ENCODE results near the gene MED13L. TPM values are rescaled to one million over a fixed set of nuclear protein-coding genes. Genes with fewer than 3 reads are reported as not detected.

The MED13L gene
- total RNA-seq, 1 experiment from 2014 or later, result 89.0 TPM

- no peak overlapping the region for H3K27ac Mint-ChIP-seq (ENCODE audit: unreplicated experiment)
- no peaks in the 10 kb centered on the region for H3K36me3 Mint-ChIP-seq (ENCODE audit: insufficient read depth, unreplicated experiment)
These were observed 140.2 kb downstream of the MED13L start for GRCh38 chr12:116137318-116137717.

GRCh38 chr12:116136340-116136739 lies 141.2 kb downstream of the MED13L start:
- intact Hi-C loops (cut with micrococcal nuclease; ENCODE audit: unreplicated experiment), result no loop called here
- H3K36me3 Mint-ChIP-seq (ENCODE audit: insufficient read depth, unreplicated experiment), result no peaks in the 10 kb centered on the region
- CTCF ChIA-PET, result no interaction called here
- H3K4me1 Mint-ChIP-seq (ENCODE audit: low read depth, unreplicated experiment), result peaks cover 20% of the 10 kb centered on the region
- no peak for TF ChIP-seq CTCF (IDR thresholded peaks at IDR 0.05; ENCODE audit: unreplicated experiment)
- H3K4me3 Mint-ChIP-seq (ENCODE audit: low read depth, unreplicated experiment), result no peak overlapping the region
- no peak for DNase-seq
- peak overlapping the region; percentile 60 for H3K27ac Mint-ChIP-seq (ENCODE audit: unreplicated experiment)
- no peaks in the 10 kb centered on the region for H3K9me3 Mint-ChIP-seq (ENCODE audit: low read depth, unreplicated experiment)
- no TSS peak for BruUV-seq (replicated peaks)
- no peaks in the 10 kb centered on the region for H3K27me3 Mint-ChIP-seq (ENCODE audit: unreplicated experiment)

More at GRCh38 chr12:116137318-116137717, 140.2 kb downstream of the MED13L start:
- BruUV-seq (replicated peaks), result no TSS peak
- DNase-seq, result no peak
- Mint-ChIP-seq H3K4me3 (ENCODE audit: low read depth, unreplicated experiment) (no peak overlapping the region), H3K9me3 (ENCODE audit: low read depth, unreplicated experiment) (no peaks in the 10 kb centered on the region), H3K4me1 (ENCODE audit: low read depth, unreplicated experiment) (peaks cover 30% of the 10 kb centered on the region), H3K27me3 (ENCODE audit: unreplicated experiment) (no peaks in the 10 kb centered on the region)
- TF ChIP-seq CTCF (IDR thresholded peaks at IDR 0.05; ENCODE audit: unreplicated experiment), result no peak
- CTCF ChIA-PET, result interaction anchor here (0.7 kb wide), 1 partner anchor 490 kb away, joined by 4 read pairs; no protein-coding TSS in a partner anchor
- intact Hi-C loops (cut with micrococcal nuclease; ENCODE audit: unreplicated experiment), result no loop called here

- H3K27me3 Mint-ChIP-seq (ENCODE audit: unreplicated experiment), result no peaks in the 10 kb centered on the region
- BruUV-seq (replicated peaks), result no TSS peak
- intact Hi-C loops (cut with micrococcal nuclease; ENCODE audit: unreplicated experiment), result no loop called here
- peak; percentile 26 for DNase-seq
- no peaks in the 10 kb centered on the region for H3K36me3 Mint-ChIP-seq (ENCODE audit: insufficient read depth, unreplicated experiment)
- TF ChIP-seq CTCF (IDR thresholded peaks at IDR 0.05; ENCODE audit: unreplicated experiment), result no peak
- peak overlapping the region; percentile 42 for H3K27ac Mint-ChIP-seq (ENCODE audit: unreplicated experiment)
- H3K9me3 Mint-ChIP-seq (ENCODE audit: low read depth, unreplicated experiment), result no peaks in the 10 kb centered on the region
- H3K4me3 Mint-ChIP-seq (ENCODE audit: low read depth, unreplicated experiment), result no peak overlapping the region
- peaks cover 18% of the 10 kb centered on the region for H3K4me1 Mint-ChIP-seq (ENCODE audit: low read depth, unreplicated experiment)
- CTCF ChIA-PET, result interaction anchor here (0.6 to 0.7 kb wide), 6 partner anchors 15 to 493 kb away, joined by 3 to 7 read pairs (median 4); no protein-coding TSS in a partner anchor
These were observed 142.1 kb downstream of the MED13L start for GRCh38 chr12:116135209-116135930.

GRCh38 chr12:116133636-116134214 lies 143.8 kb downstream of the MED13L start:
- no peaks in the 10 kb centered on the region for H3K9me3 Mint-ChIP-seq (ENCODE audit: low read depth, unreplicated experiment)
- no TSS peak for BruUV-seq (replicated peaks)
- no peak for TF ChIP-seq CTCF (IDR thresholded peaks at IDR 0.05; ENCODE audit: unreplicated experiment)
- no peaks in the 10 kb centered on the region for H3K27me3 Mint-ChIP-seq (ENCODE audit: unreplicated experiment)
- intact Hi-C loops (cut with micrococcal nuclease; ENCODE audit: unreplicated experiment), result no loop called here
- no peak overlapping the region for H3K27ac Mint-ChIP-seq (ENCODE audit: unreplicated experiment)
- H3K4me3 Mint-ChIP-seq (ENCODE audit: low read depth, unreplicated experiment), result no peak overlapping the region
- CTCF ChIA-PET, result interaction anchor here (0.6 kb wide), 2 partner anchors 55 to 99 kb away, joined by 5 read pairs; no protein-coding TSS in a partner anchor
- H3K36me3 Mint-ChIP-seq (ENCODE audit: insufficient read depth, unreplicated experiment), result no peaks in the 10 kb centered on the region
- peaks cover 18% of the 10 kb centered on the region for H3K4me1 Mint-ChIP-seq (ENCODE audit: low read depth, unreplicated experiment)
- DNase-seq, result no peak
